ENCODE data around the gene ANKS1A.
A peak's percentile ranks its signal among the peaks of the same experiment; 100 is the strongest.

Gene ANKS1A

DNA sequence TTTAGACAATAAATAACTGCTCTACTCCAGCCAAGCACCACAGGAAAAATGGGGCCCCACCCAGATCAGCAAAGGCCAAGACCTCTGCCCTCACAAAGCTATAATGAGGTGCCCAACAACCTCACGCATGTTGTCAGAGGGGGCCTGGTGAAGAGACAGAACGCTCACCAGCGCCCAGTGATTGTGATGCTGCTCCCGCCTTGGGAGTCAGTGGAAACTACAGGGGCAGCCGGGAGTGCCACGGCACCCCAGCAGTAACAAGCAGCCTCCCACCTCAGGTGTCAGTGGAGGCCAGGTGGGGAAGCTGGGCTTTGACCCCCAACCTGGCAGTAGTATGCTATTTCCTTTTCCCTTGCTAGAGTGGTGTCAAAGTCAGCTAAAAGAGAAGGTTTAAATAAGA lies 204.7 kb downstream of the ANKS1A start:
- Histone ChIP-seq H3K4me3 (ENCODE audit: low read depth, low read length) (no peak overlapping the region), H3K4ac (ENCODE audit: low read depth, low read length) (no peak overlapping the region), H2BK5ac (ENCODE audit: low read depth, low read length, poor library complexity) (no peak overlapping the region), H3K27me3 (ENCODE audit: insufficient read depth, low read length) (no peaks in the 10 kb centered on the region), H2AFZ (ENCODE audit: insufficient read depth, low read length, poor library complexity) (no peak overlapping the region), H4K91ac (ENCODE audit: low read depth, low read length) (no peak overlapping the region), H2BK12ac (ENCODE audit: low read length) (no peak overlapping the region), H3K23ac (ENCODE audit: low read length) (no peak overlapping the region), H3K27ac (ENCODE audit: low read depth, low read length) (no peak overlapping the region), H3K9ac (ENCODE audit: low read length) (no peak overlapping the region), H3K79me2 (ENCODE audit: control insufficient read depth, insufficient read depth, low read length, poor library complexity) (no peaks in the 10 kb centered on the region), H3K4me2 (ENCODE audit: low read length) (no peak overlapping the region), H2BK120ac (ENCODE audit: insufficient read depth, low read length, poor library complexity) (no peak overlapping the region), H4K12ac (ENCODE audit: low read depth, low read length) (no peak overlapping the region), H2AK5ac (ENCODE audit: low read length) (no peak overlapping the region), H3K79me1 (ENCODE audit: low read length) (no peaks in the 10 kb centered on the region), H3K4me1 (ENCODE audit: control insufficient read depth in 1 of 2, insufficient read depth in 2 of 2, low read length in 2 of 2) (peaks cover 5 to 7% of the 10 kb centered on the region in 2 experiments), H3K9me3 (ENCODE audit: insufficient read depth, low read depth, low read length) (no peaks in the 10 kb centered on the region), H3K36me3 (ENCODE audit: control insufficient read depth in 1 of 2, insufficient read depth in 2 of 2, low read length in 2 of 2) (peaks cover 25 to 27% of the 10 kb centered on the region in 2 experiments), H3K14ac (ENCODE audit: low read length) (no peak overlapping the region), H4K8ac (ENCODE audit: low read depth, low read length) (no peak overlapping the region), H3K18ac (ENCODE audit: low read length) (no peak overlapping the region)
- DNase-seq: no peak
- no CpG with 5 or more reads among the region's 6 CpGs for WGBS (ENCODE audit: extremely low coverage, insufficient coverage, insufficient read length)

DNA sequence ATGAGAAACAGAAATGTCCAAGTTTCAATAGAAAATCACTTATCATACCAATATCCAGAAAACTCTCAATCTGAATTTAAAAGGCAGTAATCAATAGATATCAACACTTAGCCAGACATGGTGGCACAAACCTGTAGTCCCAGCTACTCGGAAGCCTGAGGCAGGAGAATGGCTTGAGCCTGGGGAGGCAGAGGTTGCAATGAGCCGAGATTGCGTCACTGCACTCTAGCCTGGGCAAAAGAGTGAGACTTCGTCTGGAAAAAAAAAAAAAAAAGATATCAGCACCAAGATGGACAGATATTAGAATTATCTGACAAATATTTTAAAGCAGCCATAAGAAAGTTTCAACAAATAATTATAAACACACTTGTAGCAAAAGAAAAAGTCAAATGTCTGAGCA lies 205.1 kb downstream of the ANKS1A start:
- Histone ChIP-seq H2BK5ac (ENCODE audit: low read depth, low read length, poor library complexity) (no peak overlapping the region), H3K23ac (ENCODE audit: low read length) (no peak overlapping the region), H3K9me3 (ENCODE audit: insufficient read depth, low read depth, low read length) (peaks cover under 1% of the 10 kb centered on the region), H3K4me3 (ENCODE audit: low read depth, low read length) (no peak overlapping the region), H3K14ac (ENCODE audit: low read length) (no peak overlapping the region), H2BK12ac (ENCODE audit: low read length) (no peak overlapping the region), H2AK5ac (ENCODE audit: low read length) (no peak overlapping the region), H3K4me1 (ENCODE audit: control insufficient read depth in 1 of 2, insufficient read depth in 2 of 2, low read length in 2 of 2) (peaks cover 5 to 7% of the 10 kb centered on the region in 2 experiments), H3K27me3 (ENCODE audit: insufficient read depth, low read length) (no peaks in the 10 kb centered on the region), H3K18ac (ENCODE audit: low read length) (no peak overlapping the region), H4K12ac (ENCODE audit: low read depth, low read length) (no peak overlapping the region), H3K36me3 (ENCODE audit: control insufficient read depth in 1 of 2, insufficient read depth in 2 of 2, low read length in 2 of 2) (peaks cover 21 to 23% of the 10 kb centered on the region in 2 experiments), H3K4me2 (ENCODE audit: low read length) (no peak overlapping the region), H2BK120ac (ENCODE audit: insufficient read depth, low read length, poor library complexity) (no peak overlapping the region), H4K8ac (ENCODE audit: low read depth, low read length) (no peak overlapping the region), H3K79me2 (ENCODE audit: control insufficient read depth, insufficient read depth, low read length, poor library complexity) (no peaks in the 10 kb centered on the region), H2AFZ (ENCODE audit: insufficient read depth, low read length, poor library complexity) (no peak overlapping the region), H3K9ac (ENCODE audit: low read length) (no peak overlapping the region), H3K27ac (ENCODE audit: low read depth, low read length) (no peak overlapping the region), H3K4ac (ENCODE audit: low read depth, low read length) (no peak overlapping the region), H4K91ac (ENCODE audit: low read depth, low read length) (no peak overlapping the region), H3K79me1 (ENCODE audit: low read length) (no peaks in the 10 kb centered on the region)
- peak; percentile 68 to 82 for DNase-seq
- WGBS (ENCODE audit: extremely low coverage, insufficient coverage, insufficient read length): no CpG with 5 or more reads among the region's 4 CpGs

DNA sequence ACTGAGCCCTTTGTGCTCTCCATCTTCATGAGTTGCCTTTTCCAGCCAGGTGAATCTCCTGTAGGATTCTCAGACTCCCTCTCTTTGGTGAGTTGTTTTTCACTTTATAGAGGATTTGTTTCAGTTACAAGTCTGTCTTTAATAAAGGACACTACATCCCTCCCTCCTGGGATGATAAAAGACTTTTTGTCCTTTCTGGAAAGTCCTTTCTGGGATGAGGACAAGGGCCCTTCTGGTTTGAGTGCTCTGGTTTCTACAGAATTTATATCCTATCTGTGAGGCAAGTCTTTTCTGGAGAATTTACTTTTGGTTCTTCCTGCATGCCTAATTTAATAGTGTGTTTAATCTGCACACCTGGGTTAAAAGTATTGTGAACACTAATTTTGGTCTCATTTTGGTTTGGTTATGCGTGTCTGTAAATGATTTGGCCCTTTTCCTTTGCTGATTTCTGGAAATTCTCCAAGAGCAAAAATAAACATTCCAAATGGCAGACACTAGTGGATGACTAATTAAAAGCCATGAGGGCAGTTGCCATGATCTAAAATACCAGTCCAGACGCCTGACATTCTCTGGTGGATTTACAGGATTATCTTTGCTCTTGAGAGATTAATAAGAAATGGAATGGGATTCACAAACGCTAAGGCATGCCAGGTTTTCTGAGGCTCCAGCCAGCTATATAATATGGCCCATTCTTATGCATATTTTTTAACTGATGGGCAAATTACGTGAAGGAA lies 207.2 kb downstream of the ANKS1A start:
- Histone ChIP-seq H3K79me1 (ENCODE audit: low read length) (no peaks in the 10 kb centered on the region), H3K27me3 (ENCODE audit: insufficient read depth, low read length) (no peaks in the 10 kb centered on the region), H3K18ac (ENCODE audit: low read length) (no peak overlapping the region), H4K91ac (ENCODE audit: low read depth, low read length) (no peak overlapping the region), H4K8ac (ENCODE audit: low read depth, low read length) (no peak overlapping the region), H3K4me2 (ENCODE audit: low read length) (no peak overlapping the region), H2BK120ac (ENCODE audit: insufficient read depth, low read length, poor library complexity) (no peak overlapping the region), H2AFZ (ENCODE audit: insufficient read depth, low read length, poor library complexity) (no peak overlapping the region), H3K9me3 (ENCODE audit: insufficient read depth, low read depth, low read length) (peaks cover 2% of the 10 kb centered on the region), H2AK5ac (ENCODE audit: low read length) (no peak overlapping the region), H2BK5ac (ENCODE audit: low read depth, low read length, poor library complexity) (no peak overlapping the region), H3K4me1 (ENCODE audit: control insufficient read depth in 1 of 2, insufficient read depth in 2 of 2, low read length in 2 of 2) (peaks cover 5 to 7% of the 10 kb centered on the region in 2 experiments), H4K12ac (ENCODE audit: low read depth, low read length) (no peak overlapping the region), H3K14ac (ENCODE audit: low read length) (no peak overlapping the region), H3K36me3 (ENCODE audit: control insufficient read depth in 1 of 2, insufficient read depth in 2 of 2, low read length in 2 of 2) (peaks cover 5 to 7% of the 10 kb centered on the region in 2 experiments), H2BK12ac (ENCODE audit: low read length) (no peak overlapping the region), H3K4ac (ENCODE audit: low read depth, low read length) (no peak overlapping the region), H3K79me2 (ENCODE audit: control insufficient read depth, insufficient read depth, low read length, poor library complexity) (no peaks in the 10 kb centered on the region), H3K9ac (ENCODE audit: low read length) (no peak overlapping the region), H3K23ac (ENCODE audit: low read length) (no peak overlapping the region), H3K4me3 (ENCODE audit: low read depth, low read length) (no peak overlapping the region), H3K27ac (ENCODE audit: low read depth, low read length) (peak overlapping the region; percentile 43)
- peak; percentile 83 to 94 for DNase-seq
- WGBS (ENCODE audit: extremely low coverage, insufficient coverage, insufficient read length): no CpG with 5 or more reads among the region's 4 CpGs

DNA sequence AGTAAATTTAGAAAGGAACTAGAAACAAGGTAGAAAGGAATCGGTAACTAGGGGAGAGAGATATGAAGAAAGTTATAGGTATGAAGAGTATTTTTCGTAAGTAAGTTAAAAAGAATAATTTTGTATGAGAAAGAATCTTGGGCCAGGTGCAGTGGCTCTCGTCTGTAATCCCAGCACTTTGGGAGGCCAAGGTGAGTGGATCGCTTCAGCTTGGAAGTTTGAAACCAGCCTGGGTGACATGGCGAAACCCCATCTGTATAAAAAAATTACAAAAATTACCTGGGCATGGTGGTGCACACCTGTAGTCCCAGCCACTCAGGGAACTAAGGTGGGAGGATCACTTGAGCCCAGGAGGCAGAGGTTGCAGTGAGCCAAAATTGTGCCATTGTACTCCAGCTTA lies 210.1 kb downstream of the ANKS1A start:
- Histone ChIP-seq H2AK5ac (ENCODE audit: low read length) (no peak overlapping the region), H3K4me1 (ENCODE audit: control insufficient read depth in 1 of 2, insufficient read depth in 2 of 2, low read length in 2 of 2) (no peaks in the 10 kb centered on the region), H3K79me2 (ENCODE audit: control insufficient read depth, insufficient read depth, low read length, poor library complexity) (no peaks in the 10 kb centered on the region), H3K9me3 (ENCODE audit: insufficient read depth, low read depth, low read length) (peaks cover 2% of the 10 kb centered on the region), H3K4me2 (ENCODE audit: low read length) (no peak overlapping the region), H2BK12ac (ENCODE audit: low read length) (no peak overlapping the region), H2BK5ac (ENCODE audit: low read depth, low read length, poor library complexity) (no peak overlapping the region), H3K23ac (ENCODE audit: low read length) (no peak overlapping the region), H4K91ac (ENCODE audit: low read depth, low read length) (no peak overlapping the region), H4K12ac (ENCODE audit: low read depth, low read length) (no peak overlapping the region), H3K9ac (ENCODE audit: low read length) (no peak overlapping the region), H2AFZ (ENCODE audit: insufficient read depth, low read length, poor library complexity) (no peak overlapping the region), H3K4me3 (ENCODE audit: low read depth, low read length) (no peak overlapping the region), H2BK120ac (ENCODE audit: insufficient read depth, low read length, poor library complexity) (no peak overlapping the region), H3K18ac (ENCODE audit: low read length) (no peak overlapping the region), H3K27me3 (ENCODE audit: insufficient read depth, low read length) (no peaks in the 10 kb centered on the region), H3K14ac (ENCODE audit: low read length) (no peak overlapping the region), H3K27ac (ENCODE audit: low read depth, low read length) (no peak overlapping the region), H4K8ac (ENCODE audit: low read depth, low read length) (no peak overlapping the region), H3K36me3 (ENCODE audit: control insufficient read depth in 1 of 2, insufficient read depth in 2 of 2, low read length in 2 of 2) (no peaks in the 10 kb centered on the region), H3K4ac (ENCODE audit: low read depth, low read length) (no peak overlapping the region), H3K79me1 (ENCODE audit: low read length) (no peaks in the 10 kb centered on the region)
- 100% methylated on average over 2 of the region's 5 CpGs for WGBS (ENCODE audit: extremely low coverage, insufficient coverage, insufficient read length)
- DNase-seq: peak; percentile 63 to 75

Measured in trophoblast cell (in vitro differentiated cells and primary cell).